Measurements from ENCODE around the gene RASGRP1.

RASGRP1 gene

GRCh38 chr15:38516626-38517025 lies 48.0 kb downstream of the RASGRP1 start:
- TF ChIP-seq, protein P1, sequence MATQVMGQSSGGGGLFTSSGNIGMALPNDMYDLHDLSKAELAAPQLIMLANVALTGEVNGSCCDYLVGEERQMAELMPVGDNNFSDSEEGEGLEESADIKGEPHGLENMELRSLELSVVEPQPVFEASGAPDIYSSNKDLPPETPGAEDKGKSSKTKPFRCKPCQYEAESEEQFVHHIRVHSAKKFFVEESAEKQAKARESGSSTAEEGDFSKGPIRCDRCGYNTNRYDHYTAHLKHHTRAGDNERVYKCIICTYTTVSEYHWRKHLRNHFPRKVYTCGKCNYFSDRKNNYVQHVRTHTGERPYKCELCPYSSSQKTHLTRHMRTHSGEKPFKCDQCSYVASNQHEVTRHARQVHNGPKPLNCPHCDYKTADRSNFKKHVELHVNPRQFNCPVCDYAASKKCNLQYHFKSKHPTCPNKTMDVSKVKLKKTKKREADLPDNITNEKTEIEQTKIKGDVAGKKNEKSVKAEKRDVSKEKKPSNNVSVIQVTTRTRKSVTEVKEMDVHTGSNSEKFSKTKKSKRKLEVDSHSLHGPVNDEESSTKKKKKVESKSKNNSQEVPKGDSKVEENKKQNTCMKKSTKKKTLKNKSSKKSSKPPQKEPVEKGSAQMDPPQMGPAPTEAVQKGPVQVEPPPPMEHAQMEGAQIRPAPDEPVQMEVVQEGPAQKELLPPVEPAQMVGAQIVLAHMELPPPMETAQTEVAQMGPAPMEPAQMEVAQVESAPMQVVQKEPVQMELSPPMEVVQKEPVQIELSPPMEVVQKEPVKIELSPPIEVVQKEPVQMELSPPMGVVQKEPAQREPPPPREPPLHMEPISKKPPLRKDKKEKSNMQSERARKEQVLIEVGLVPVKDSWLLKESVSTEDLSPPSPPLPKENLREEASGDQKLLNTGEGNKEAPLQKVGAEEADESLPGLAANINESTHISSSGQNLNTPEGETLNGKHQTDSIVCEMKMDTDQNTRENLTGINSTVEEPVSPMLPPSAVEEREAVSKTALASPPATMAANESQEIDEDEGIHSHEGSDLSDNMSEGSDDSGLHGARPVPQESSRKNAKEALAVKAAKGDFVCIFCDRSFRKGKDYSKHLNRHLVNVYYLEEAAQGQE (IDR thresholded peaks at IDR 0.05; ENCODE audit: insufficient read depth in 1 of 2, low read depth in 2 of 2, low read length in 2 of 2): no peak

DNA sequence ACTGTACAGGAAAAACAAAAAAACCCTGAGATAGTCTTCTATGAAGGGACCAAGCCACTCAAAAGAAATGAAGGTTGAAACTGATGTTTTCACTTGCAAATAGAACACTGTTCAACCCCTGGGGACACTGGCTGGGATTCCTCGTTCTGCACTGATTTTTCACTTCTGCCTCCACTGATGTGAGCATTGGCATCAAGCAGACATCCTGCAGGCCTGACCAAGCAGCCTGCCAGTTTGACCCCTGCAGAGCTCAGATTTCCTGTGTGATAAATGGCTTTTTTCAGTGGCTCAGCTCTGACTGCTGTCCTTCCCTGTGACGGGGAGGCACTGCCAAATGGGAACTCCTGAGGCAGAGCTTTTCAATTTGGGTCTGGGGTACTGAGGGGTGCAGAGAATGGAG lies 50.0 kb downstream of the RASGRP1 start:
- no peak for TF ChIP-seq POLR2AphosphoS5 (IDR thresholded peaks at IDR 0.05; ENCODE audit: low read depth, low read length)
- TF ChIP-seq, protein P1 (IDR thresholded peaks at IDR 0.05; ENCODE audit: insufficient read depth in 1 of 2, low read depth in 2 of 2, low read length in 2 of 2): no peak
- TF ChIP-seq SIN3A (IDR thresholded peaks at IDR 0.05; ENCODE audit: borderline replicate concordance, insufficient read depth, low read length): no peak

- no peak for TF ChIP-seq SIN3A (IDR thresholded peaks at IDR 0.05; ENCODE audit: borderline replicate concordance, insufficient read depth, low read length)
Measured at GRCh38 chr15:38512901-38513300, 51.7 kb downstream of the RASGRP1 start.

DNA sequence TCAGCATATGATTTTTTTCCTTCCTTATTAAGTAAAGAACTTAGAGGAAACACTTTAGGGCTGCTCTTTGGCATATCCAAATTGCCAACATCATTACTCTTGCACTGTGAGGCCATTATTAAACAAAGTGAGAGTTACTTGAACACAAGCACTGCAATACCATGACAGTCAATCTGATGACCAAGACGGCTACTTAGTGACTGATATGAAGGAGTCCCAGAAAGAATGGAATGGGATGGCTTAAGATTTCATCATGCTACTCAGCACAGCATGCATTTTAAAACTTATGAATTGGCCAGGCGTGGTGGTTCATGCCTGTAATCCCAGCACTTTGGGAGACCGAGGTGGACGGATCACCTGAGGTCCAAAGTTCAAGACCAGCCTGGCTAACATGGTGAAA lies 55.5 kb downstream of the RASGRP1 start:
- TF ChIP-seq, protein P1 (IDR thresholded peaks at IDR 0.05; ENCODE audit: insufficient read depth in 1 of 2, low read depth in 2 of 2, low read length in 2 of 2): no peak
- TF ChIP-seq TAF1 (IDR thresholded peaks at IDR 0.05; ENCODE audit: borderline replicate concordance, insufficient read depth, low read length) (no peak), POLR2AphosphoS5 (IDR thresholded peaks at IDR 0.05; ENCODE audit: low read depth, low read length) (no peak), SIN3A (IDR thresholded peaks at IDR 0.05; ENCODE audit: borderline replicate concordance, insufficient read depth, low read length) (no peak), FOXP2 (optimal IDR thresholded peaks at IDR 0.05; ENCODE audit: borderline replicate concordance, extremely low read depth, extremely low read length, insufficient read depth) (no peak)

DNA sequence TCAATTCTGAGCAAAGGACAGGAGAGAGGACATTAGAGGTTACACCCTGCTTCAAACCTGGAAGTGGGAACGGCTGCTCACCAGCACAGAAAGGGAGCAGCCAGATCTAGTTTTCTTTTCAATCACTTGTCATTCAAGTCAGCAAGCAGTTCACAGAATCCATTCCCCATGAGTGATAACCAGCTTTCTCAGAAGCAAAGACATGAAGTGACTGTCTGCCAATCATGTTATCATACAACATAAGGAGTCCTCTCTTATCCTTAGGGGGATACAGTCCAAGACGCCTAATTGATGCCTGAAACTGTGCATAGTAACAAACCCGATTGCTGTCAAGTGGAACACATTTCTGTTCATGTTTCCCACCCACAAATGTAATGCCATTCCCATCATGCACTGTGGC lies 56.0 kb downstream of the RASGRP1 start:
- TF ChIP-seq, protein P1 (IDR thresholded peaks at IDR 0.05; ENCODE audit: insufficient read depth in 1 of 2, low read depth in 2 of 2, low read length in 2 of 2): no peak
- no peak for TF ChIP-seq SIN3A (IDR thresholded peaks at IDR 0.05; ENCODE audit: borderline replicate concordance, insufficient read depth, low read length)
- no peak for TF ChIP-seq FOXP2 (optimal IDR thresholded peaks at IDR 0.05; ENCODE audit: borderline replicate concordance, extremely low read depth, extremely low read length, insufficient read depth)
- no peak for TF ChIP-seq TAF1 (IDR thresholded peaks at IDR 0.05; ENCODE audit: borderline replicate concordance, insufficient read depth, low read length)
- no peak for TF ChIP-seq POLR2AphosphoS5 (IDR thresholded peaks at IDR 0.05; ENCODE audit: low read depth, low read length)

DNA sequence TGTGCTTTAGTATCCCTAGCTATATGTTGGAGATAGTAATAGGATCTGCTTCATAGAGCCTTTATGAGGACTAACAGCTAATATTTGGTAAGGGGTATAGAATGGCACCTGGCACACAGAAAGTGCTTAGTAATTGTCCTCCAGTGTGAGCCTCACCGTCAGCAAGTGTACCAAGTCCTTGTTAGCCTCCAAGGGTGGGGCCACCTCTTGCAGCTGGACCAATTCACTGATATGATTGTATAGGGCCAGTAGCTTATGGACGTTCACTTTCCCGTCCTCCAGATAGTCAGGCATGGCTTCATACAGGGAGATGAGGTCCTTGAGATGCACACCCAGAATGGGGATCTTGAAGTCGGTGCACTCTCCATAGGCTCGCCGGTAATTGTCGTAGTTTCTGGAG lies 57.0 kb downstream of the RASGRP1 start:
- TF ChIP-seq SIN3A (IDR thresholded peaks at IDR 0.05; ENCODE audit: borderline replicate concordance, insufficient read depth, low read length) (no peak), TAF1 (IDR thresholded peaks at IDR 0.05; ENCODE audit: borderline replicate concordance, insufficient read depth, low read length) (no peak), POLR2AphosphoS5 (IDR thresholded peaks at IDR 0.05; ENCODE audit: low read depth, low read length) (no peak), FOXP2 (optimal IDR thresholded peaks at IDR 0.05; ENCODE audit: borderline replicate concordance, extremely low read depth, extremely low read length, insufficient read depth) (no peak)
- TF ChIP-seq, protein P1 (IDR thresholded peaks at IDR 0.05; ENCODE audit: insufficient read depth in 1 of 2, low read depth in 2 of 2, low read length in 2 of 2): no peak

All from PFSK-1 (cell line).